K562 (cell line): ENCODE data around the gene DOP1A. TPM values are rescaled to one million over a fixed set of nuclear protein-coding genes. Genes with fewer than 3 reads are reported as not detected.
A peak's percentile ranks its signal among the peaks of the same experiment; 100 is the strongest.

ENCODE experiments used
- CREB1 ChIP-seq, 2 experiments: sonication (generic) in 1 of 2; formaldehyde crosslinking in 1 of 2; IDR thresholded peaks; 2 replicates each; pipeline versions ENCODE4 v1.6.1 to v1.8.0; 2012 to 2022; ENCODE audit warnings: inconsistent platforms in 1 of 2, mild to moderate bottlenecking in 1 of 2, missing genetic modification reagents in 1 of 2, moderate library complexity in 1 of 2
- MAX ChIP-seq: sonication (generic); formaldehyde crosslinking; IDR thresholded peaks from 2 replicates; pipeline ENCODE4 v1.9.0; 2022; ENCODE audit warnings: mild to moderate bottlenecking, missing genetic modification reagents
- MYC ChIP-seq, 2 experiments: fragments of 250-450 bp in 1 of 2; sonication (Bioruptor Pico) in 1 of 2; IDR thresholded peaks; 2 replicates each; pipeline versions ENCODE4 v1.5.1 to v1.6.1; 2012 to 2021; ENCODE audit warnings: low read depth in 2 of 2, borderline replicate concordance in 1 of 2, improper control_type of control experiment in 1 of 2, low read length in 1 of 2, mild to moderate bottlenecking in 1 of 2, moderate library complexity in 1 of 2
- SIN3B ChIP-seq: fragments of 450-650 bp; IDR thresholded peaks from 2 replicates; pipeline ENCODE4 v1.6.1; 2017; ENCODE audit warnings: low read depth, mild to moderate bottlenecking, moderate library complexity
- TEAD1 ChIP-seq, 2 experiments: fragments of 450-650 bp in 1 of 2; sonication (generic) in 1 of 2; formaldehyde crosslinking; IDR thresholded peaks; 2 replicates each; pipeline versions ENCODE4 v1.4.0 to v1.8.0; 2020 to 2022; ENCODE audit warnings: mild to moderate bottlenecking in 2 of 2, missing genetic modification reagents in 1 of 2
- ZBTB7A ChIP-seq: IDR thresholded peaks from 2 replicates; pipeline ENCODE4 v1.6.1; 2011; ENCODE audit warnings: low read depth, mild to moderate bottlenecking, low read length, moderate library complexity, borderline replicate concordance; ENCODE audit not compliant: control insufficient read depth
- polyA plus RNA-seq, 8 experiments: library from polyadenylated mRNA; depleted of rRNA in 4 of 8; stranded (reverse) in 5 of 8; unstranded in 3 of 8; fragments of >200 nt; fragmentation: Nextera tagmentation in 2 of 8; fragmentation: Illumina TruSeq in 1 of 8; extraction: Ambion mirVana in 2 of 8; extraction: Trizol in 1 of 8; gene quantifications; 2 replicates each; pipeline versions ENCODE4 v1.2.1 to v1.2.3, GENCODE V29; 2011 to 2014; ENCODE audit warnings: inconsistent platforms in 1 of 8, missing spikeins in 1 of 8
- total RNA-seq, 7 experiments: library from RNA; depleted of rRNA in 6 of 7; stranded (reverse); fragments of >200 nt in 6 of 7; fragmentation: Illumina TruSeq in 2 of 7; extraction: Trizol in 2 of 7; gene quantifications; 2 replicates each; pipeline versions ENCODE4 v1.2.1 to v1.2.3, GENCODE V29; 2011 to 2021; ENCODE audit warnings: low replicate concordance in 1 of 7
- TF ChIP-seq, protein P1 (sequence below): fragments of 450-650 bp; IDR thresholded peaks from 2 replicates; pipeline ENCODE4 v1.6.1; 2016; ENCODE audit warnings: borderline replicate concordance
- TF ChIP-seq, protein P2 (sequence below): fragments of 250-450 bp; sonication (Bioruptor Pico); IDR thresholded peaks from 2 replicates; pipeline ENCODE4 v1.9.0; 2021; ENCODE audit warnings: mild to moderate bottlenecking, inconsistent platforms

DOP1A gene
- total and polyA plus RNA-seq, 9 of the 15 experiments (the other 6 are each of a cell fraction or from before 2014, with no cell fraction given): 0.75 to 10.5 (median 4.4) TPM

DNA sequence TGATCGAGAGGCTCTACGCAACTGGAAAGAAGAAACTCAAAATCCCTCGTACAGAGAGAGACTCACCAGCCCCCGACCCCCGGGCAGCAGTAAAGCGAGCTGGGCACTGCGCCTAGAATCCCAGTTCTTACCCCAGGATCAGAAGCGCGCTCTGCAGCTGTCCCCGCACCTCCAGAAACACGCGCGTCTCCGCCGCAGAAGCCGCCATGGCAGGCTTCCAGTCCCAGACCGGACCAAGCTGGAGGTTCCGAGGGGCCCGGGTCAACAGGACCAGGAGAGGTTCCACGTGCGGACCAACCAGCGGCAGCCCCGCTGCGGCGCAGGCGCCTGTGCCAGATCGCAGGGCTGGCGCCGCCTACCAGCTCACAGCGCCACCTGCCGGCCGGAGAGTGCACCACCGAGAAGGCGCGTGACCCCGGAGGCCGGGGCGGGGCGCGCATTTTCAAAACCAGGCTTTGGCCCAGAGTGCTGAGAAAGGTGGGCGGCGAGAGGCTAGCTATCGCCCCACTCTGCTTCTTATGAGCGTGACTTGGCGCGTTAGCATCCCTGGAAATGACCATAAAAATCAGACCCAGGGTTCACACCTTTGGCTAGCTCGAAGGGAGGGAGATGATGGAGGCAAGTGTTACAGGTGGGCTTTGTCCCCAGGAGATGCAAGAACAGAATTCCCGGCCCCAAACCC is 1.8 kb upstream of the DOP1A start, which contains the start of gene UBE3D (continued):
- TF ChIP-seq, protein P1, sequence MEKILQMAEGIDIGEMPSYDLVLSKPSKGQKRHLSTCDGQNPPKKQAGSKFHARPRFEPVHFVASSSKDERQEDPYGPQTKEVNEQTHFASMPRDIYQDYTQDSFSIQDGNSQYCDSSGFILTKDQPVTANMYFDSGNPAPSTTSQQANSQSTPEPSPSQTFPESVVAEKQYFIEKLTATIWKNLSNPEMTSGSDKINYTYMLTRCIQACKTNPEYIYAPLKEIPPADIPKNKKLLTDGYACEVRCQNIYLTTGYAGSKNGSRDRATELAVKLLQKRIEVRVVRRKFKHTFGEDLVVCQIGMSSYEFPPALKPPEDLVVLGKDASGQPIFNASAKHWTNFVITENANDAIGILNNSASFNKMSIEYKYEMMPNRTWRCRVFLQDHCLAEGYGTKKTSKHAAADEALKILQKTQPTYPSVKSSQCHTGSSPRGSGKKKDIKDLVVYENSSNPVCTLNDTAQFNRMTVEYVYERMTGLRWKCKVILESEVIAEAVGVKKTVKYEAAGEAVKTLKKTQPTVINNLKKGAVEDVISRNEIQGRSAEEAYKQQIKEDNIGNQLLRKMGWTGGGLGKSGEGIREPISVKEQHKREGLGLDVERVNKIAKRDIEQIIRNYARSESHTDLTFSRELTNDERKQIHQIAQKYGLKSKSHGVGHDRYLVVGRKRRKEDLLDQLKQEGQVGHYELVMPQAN: peak; percentile 86
- TF ChIP-seq, protein P2, sequence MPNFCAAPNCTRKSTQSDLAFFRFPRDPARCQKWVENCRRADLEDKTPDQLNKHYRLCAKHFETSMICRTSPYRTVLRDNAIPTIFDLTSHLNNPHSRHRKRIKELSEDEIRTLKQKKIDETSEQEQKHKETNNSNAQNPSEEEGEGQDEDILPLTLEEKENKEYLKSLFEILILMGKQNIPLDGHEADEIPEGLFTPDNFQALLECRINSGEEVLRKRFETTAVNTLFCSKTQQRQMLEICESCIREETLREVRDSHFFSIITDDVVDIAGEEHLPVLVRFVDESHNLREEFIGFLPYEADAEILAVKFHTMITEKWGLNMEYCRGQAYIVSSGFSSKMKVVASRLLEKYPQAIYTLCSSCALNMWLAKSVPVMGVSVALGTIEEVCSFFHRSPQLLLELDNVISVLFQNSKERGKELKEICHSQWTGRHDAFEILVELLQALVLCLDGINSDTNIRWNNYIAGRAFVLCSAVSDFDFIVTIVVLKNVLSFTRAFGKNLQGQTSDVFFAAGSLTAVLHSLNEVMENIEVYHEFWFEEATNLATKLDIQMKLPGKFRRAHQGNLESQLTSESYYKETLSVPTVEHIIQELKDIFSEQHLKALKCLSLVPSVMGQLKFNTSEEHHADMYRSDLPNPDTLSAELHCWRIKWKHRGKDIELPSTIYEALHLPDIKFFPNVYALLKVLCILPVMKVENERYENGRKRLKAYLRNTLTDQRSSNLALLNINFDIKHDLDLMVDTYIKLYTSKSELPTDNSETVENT (CRISPR knock-in tag): 0 out of 2 replicates have a peak, but pooled peaks have one; percentile 7
- TF ChIP-seq MAX (CRISPR knock-in tag): peak; percentile 89
- TF ChIP-seq TEAD1 (CRISPR knock-in tag; IDR thresholded peaks at IDR 0.05): 0 out of 4 replicates have a peak, but pooled peaks of 1 of the 2 experiments have one; percentile 71
- peak; percentile 91 for TF ChIP-seq MYC (IDR thresholded peaks at IDR 0.05; ENCODE audit: low read depth, low read length)
- TF ChIP-seq MYC (CRISPR knock-in tag; IDR thresholded peaks at IDR 0.05; ENCODE audit: borderline replicate concordance, low read depth): no peak
- TF ChIP-seq SIN3B: peak; percentile 34; the same call in 1 of the 2 replicates
- TF ChIP-seq ZBTB7A: peak; percentile 57; the same call in 1 of the 2 replicates
- TF ChIP-seq CREB1 (IDR thresholded peaks at IDR 0.05): no peak
- no peak for TF ChIP-seq CREB1 (CRISPR knock-in tag; IDR thresholded peaks at IDR 0.05)
